GM19372 (cell line): Measurements from ENCODE around the gene ACP4.
"Not testable (repeated sequence)": the region's sequence is repeated elsewhere in the genome, so short reads cannot be mapped to it uniquely, and the experiment has no call there.

Experiments
- ATAC-seq: cut with Tn5 transposase; IDR thresholded peaks from one replicate; pipeline ENCODE4 v1.9.1; 2021; ENCODE audit warnings: mild to moderate bottlenecking, low read depth, moderate library complexity; ENCODE audit not compliant: unreplicated experiment

The ACP4 gene

GRCh38 chr19:50773454-50773853 is 16.8 kb upstream of the ACP4 start:
- not testable (repeated sequence) for ATAC-seq

DNA sequence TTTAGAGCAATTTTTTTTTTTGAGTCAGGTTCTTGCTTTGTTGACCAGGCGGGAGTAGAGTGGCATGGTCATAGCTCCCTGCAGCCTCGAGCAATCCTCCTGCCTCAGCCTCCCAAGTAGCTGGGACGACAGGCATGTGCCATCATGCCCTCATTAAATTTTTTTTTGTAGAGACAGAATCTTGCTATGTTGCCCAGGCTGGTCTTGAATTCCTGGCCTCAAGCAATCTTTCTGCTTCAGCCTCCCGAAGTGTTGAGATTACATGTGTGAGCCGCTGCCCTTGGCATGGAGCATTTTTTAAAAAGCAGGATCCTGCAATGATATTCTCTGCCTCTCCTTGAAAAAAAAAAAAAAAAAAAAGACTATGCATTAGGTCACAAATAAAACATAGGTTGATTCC is 14.1 kb upstream of the ACP4 start:
- no peak for ATAC-seq

DNA sequence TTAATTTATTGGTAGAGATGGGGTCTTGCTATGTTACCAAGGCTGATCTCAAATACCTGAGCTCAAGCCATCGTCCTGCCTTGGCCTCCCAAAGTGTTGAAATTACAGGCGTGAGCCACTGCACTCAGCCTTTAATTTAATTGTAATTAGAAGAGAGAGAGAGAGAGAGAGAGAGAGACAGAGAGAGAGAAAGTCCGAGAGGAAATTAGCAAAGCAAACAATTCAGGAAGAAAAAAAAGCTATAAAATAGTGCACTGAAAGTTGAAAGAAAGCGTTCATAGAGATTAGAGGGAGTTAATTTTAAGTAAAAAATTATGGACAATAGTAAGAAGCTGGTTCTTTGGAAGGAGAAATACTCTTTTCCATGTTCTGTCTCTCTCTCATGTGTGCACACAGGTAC is 13.0 kb upstream of the ACP4 start:
- no peak for ATAC-seq

DNA sequence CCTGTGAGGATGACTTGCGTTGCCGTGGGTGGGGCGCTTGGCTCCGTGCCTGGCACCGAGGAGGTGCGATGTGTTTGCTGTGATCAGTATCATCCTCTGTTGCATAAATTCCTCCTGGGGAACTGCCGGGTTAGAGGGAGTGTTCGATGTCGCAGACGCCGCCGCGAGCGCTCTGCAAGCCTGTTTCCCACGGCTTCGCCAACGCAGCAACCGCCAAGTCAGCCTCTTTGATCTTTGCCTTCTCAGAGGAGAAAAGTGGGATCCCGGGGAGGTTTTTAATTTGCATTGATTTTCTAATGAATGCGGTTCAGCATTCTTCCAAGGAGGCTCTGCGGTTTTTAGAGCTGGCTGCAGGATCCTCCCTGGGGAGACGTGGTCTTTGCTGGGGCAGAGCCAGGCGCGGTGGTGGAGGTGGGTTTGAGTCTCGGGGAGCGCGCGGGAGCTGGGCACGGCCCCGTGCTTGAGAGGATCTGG is 12.3 kb upstream of the ACP4 start:
- ATAC-seq: no peak

DNA sequence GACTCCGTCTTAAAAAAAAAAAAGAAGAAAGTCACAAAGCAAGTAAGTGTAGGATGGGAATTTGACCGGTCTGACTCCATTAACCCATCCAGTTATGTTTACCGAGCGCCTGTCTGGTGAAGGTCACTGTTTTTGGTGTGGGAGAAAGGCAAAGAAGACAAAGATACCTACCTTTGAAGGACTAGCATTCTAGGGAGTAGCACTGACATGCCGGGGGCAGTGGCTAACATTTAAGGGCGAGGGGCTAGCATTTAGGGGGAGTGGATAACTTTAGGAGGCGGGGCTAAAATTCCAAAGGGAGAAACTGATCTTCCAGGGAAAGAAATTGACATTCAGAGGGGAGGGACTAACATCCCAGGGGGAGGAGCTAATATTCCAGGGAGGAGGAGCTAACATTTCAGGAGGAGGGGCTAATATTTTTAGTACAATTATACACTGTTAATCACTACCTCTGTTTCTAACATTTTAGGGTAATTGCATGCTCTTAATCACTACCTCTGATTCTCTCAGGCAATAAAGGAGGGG is 11.2 kb upstream of the ACP4 start:
- no peak for ATAC-seq

DNA sequence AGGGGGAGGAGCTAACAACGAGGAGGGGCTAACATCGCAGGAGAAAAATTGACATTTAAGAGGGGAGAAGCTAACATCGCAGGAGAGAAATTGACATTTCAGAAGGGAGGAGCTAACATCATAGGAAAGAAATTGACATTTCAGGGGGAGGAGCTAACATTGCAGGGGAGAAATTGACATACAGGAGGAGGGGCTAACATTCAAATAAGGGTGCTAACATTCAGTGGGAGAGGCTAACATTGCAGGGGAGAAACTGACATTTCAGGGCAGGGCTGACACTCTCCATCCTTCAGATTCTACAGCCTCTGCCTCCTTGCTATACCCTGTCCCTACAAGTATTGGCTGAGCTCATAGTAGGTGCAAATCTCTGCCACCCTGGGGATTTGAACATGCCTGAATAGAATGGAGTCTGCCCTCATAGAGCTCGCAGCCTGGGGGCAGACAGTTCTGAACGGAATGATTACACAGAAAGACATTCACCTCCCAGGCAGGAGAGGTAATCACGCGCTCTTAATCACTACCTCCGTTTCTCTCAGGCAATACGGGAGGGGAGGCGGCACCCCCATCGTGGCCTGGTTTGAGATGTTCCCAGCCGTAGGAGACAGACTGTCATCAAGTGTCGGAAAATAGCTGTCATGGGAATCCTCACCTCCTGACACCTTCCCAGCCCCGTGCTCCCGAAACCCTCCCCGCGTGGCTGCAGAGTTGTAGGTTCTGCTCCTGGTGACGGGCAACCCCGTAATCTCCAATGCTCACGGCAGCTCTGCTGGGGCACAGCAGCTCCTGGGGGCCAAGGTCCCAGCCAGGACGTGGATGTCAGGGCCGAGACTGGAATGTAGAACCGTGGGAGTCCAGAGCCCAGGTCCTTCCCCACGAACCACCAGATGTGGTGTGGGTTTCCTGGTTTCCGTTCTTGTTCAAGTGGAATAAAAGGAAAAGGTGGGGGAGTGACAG is 10.4 kb upstream of the ACP4 start:
- no peak for ATAC-seq

DNA sequence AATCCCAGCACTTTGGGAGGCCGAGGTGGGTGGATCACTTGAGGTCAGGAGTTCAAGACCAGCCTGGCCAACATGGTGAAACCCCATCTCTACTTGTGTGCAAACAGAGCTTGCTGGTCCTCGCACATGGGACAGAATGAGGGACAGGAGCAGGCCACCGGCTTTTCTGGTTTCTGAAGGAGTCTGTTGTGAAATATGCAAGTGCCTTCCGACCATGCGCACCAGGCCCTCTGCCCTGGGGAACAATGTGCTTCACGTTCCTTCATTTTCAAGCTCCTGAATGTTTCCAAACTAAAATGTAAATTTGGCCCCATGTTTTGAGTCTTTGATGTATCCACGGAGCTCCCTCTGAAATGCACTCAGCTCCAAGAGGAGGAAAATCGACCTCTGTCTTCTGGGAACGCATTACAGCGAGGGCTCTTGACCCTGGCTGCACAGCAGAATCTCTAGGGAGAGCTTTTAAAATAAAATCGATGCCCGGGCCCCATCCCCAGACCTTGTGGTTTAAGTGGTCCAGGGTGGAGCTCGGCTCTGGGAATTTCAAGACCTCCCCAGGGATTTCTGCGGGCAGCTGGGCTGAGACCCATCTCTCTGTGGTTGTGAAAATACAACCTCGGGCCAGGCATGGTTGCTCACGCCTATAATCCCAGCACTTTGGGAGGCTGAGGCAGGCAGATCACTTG is 9.3 kb upstream of the ACP4 start:
- no peak for ATAC-seq

- ATAC-seq: not testable (repeated sequence)
These were observed 6.4 kb upstream of the ACP4 start for GRCh38 chr19:50783848-50784152.

DNA sequence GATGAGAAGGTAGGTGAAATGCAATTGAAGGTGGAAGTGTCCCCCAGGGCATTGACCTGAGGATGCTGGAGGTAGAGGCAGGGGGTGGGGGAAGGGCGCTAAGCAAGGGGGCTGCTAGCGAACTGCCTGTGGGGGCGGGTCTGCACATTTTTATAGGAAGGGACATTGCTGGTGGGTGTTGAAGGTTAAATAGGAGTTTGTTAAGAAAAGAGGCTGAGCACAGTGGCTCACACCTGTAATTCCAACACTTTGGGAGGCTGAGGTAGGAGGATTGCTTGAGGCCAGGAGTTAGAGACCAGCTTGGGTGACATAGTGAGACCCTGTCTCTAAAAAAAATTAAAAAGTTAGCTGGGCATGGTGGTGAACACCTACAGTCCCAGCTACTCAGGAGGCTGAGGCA is 5.5 kb upstream of the ACP4 start:
- ATAC-seq: no peak

DNA sequence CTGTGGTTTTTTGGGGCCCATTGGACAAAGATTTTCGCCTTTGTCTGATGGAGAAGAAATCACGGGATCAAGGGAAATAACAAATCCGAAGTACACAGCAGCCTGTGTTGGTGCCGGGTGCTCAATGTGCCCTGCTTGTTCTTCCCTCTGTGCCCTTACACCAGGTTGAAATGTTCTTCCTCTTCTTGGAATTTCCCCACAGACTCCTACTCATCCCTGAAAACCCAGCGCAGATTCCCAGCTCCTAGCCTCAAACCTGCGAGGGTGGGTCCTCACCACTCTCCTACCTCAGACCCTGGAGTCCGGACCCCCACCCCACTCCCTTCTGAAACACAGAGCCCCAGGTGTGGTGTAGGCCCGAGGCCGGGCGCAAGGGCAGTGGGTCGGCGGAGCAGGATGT is 4.9 kb upstream of the ACP4 start:
- ATAC-seq: no peak

DNA sequence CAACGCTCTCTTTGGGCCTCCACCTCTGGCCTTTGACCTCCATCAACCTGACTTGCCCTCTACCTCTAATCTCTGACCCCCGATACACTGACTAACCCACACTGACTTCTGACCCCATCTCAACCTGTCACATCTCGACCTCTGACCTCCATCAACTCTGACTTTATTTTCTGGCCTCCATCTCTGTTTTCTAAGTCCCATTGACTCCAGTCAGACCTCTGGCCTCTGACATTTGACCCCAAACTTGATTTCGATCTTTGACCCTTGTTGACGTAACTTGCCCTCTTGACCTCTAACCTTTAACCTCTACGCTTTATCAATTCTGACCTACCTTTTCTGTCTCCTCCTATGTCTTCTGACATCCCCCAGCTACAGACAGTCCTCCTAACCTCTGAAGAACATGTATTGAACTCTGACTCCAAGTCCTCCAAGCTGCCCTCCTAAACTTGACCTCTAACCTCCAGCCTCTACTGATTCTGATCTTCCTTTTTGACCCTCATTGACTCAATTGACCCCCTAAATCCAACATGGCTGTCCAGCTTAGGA is 780 bp downstream of the ACP4 start:
- ATAC-seq: no peak

DNA sequence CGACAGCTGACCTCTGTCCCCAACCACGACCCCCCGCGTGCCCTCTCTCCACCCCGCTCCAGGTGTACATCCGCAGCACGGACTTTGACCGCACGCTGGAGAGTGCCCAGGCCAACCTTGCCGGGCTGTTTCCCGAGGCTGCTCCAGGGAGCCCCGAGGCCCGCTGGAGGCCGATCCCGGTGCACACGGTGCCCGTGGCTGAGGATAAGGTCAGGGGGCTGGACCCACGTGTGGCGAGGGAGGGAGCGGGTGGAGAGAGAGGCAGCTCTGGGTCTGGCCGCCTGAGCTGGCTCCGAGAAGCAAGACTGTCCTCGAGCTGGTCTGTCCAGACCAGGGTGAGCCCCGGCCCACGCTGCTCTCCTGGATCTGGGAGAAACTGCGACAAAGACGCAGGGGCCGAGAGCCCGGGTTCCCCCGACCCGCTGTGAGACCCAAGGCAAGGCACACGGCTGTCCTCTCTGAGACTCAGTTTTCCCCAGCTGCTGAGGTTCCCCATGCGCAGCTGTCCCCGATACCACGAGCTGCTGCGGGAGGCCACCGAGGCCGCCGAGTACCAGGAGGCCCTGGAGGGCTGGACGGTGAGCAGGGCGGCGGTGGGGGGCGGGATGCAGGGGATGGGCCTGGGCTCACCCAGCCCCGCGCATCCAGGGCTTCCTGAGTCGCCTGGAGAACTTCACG is 1.5 kb downstream of the ACP4 start:
- ATAC-seq: no peak

DNA sequence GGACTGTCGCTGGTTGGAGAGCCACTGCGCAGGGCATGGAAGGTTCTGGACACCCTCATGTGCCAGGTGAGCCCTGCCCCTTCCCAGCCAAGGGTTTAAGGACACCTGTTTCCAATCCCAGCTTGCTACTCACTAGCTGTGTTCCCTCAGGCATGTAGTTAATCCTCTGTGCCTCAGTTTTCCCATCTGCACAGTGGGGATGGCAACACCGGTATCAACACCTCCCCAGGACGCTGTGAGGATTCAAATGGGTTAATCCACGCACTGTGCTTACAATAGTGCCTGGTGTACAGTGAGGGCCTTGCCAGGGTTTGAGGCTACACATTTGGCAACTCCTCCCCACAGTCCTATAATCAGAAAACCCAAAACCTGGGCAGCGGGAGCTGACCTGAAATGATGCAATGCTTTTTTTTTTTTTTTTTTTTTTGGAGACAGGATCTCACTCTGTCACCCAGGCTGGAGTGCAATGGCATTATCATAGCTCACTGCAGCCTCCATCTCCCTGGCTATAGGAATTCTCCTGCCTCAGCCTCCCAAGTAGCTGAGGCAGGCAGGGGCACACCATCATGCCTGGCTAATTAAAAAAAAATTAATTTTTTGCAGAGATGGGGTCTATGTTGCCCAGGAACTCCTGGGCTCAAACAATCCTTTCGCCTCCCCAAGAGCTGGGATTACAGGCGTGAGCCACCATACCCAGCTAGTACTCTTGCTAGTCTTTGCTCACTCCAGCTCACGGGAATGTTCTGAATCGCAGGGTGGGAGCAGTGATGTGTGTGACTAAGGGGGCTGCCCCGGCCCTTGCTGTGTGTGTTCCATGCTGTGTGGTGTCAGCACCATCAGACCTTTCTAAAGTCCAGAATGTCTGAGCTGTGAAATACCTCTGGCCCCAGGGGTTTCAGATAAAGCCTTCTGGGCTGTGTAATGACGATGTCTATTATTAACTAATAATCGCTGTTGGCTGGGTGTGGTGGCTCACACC is 2.3 kb downstream of the ACP4 start:
- no peak for ATAC-seq

GRCh38 chr19:50793558-50794065 is 3.4 kb downstream of the ACP4 start:
- ATAC-seq: no peak

DNA sequence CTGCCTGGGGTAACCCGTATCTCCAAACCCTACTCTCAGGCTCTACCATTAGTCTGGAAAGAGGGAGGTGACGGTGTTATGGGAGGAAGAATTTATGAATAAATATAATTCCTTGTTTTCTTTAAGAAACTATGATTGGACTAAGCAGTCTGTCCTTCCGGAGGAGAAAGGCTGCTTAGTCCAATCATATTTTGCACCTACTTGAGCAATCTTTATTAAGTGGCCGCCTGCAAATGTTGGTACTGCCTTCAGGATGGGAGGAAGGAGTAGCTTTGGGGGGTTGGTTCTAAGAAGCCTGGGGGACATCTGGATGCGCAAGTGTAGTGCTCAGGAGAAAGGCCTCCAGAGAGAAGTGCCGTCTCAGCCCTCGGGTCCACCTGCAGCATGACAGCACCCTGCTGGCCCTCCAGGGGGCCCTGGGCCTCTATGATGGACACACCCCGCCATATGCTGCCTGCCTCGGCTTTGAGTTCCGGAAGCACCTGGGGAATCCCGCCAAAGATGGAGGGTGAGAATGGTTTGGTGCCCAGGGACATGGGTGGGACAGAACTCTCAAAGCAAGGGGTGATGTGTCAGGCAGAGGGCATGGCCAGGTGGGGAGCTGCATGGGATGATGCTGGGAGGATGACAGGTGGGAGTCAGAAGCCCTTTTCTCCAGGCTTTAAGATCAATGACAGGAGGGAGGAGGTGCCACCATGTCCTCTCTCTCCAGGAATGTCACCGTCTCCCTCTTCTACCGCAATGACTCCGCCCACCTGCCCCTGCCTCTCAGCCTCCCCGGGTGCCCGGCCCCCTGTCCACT is 4.1 kb downstream of the ACP4 start:
- ATAC-seq: no peak

DNA sequence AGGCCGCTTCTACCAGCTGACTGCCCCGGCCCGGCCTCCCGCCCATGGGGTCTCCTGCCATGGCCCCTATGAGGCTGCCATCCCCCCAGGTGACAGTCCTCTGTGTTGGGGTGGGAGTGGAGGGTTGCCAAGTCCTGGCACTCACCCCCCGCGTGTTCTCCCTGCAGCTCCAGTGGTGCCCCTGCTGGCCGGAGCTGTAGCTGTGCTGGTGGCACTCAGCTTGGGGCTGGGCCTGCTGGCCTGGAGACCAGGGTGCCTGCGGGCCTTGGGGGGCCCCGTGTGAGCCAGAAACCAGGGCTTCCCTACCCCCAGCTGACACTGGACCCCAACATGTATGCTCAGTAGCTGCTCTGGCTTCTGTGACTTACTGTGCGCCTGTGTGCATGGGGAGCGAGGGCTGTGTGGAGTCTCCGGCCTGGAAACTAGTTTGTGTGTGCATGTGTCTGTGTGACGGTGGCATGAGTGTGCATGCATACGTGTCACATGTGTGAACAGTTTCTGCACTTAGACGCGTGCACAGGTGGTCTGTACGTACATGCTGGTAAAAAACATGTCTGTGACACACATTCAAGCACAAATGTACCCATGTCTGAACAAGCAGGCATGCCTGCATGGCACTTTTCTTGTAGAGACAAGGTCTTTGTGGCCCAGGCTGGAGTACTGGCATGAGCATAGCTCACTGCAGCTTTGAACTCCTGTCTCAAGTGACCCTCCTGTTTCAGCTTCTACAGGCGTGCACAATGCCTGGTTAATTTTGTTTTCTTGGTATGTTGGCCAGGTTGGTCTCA is 4.9 kb downstream of the ACP4 start:
- no peak for ATAC-seq

DNA sequence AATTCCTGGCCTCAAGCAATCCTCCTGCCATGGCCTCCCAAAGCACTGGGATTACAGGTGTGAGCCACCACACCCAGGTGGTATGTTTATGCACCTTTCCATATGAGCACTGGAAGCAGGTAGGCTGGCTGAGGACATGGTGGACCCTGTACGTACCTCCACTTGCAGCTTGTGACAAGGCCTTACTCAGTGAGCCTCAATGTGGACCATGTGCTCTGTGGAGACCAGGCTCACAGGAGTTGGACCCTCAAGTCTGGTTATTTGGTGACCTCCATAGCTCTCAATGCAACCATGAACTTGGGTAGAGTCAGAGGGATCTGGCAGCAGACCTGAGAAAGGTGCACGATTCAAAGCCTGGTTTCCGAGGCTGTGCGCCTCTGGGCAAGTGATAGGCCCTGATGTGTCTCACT is 5.5 kb downstream of the ACP4 start:
- no peak for ATAC-seq

DNA sequence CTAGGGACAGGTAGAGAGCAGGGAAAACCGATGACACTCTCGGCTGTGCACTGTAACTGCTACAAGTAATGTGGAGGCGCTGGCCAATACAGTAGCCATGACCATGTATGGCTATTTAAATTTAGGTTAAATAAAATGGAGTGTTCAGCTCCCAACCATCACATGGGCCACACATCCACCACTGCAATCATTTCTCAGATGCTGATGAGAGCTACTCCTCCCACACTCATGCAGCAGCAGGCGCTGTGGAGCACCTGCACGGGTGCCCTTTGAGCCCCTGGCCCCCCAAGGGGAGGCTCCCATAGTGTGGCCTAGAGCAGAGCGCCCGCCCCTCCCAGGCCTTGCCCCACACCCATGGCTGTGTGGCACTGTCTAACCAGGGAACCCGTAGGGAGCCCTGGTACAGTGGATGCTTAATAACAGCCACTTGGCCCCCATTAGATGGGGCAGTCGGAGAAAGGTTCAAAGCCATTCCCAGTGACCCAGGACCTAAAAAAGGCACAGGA is 6.0 kb downstream of the ACP4 start:
- no peak for ATAC-seq
